Measurements from ENCODE around the gene KLHL3.

- TF ChIP-seq CTCF (conservative IDR thresholded peaks at IDR 0.05; ENCODE audit: low read depth, low read length), result no peak
- TF ChIP-seq EZH2 (IDR thresholded peaks at IDR 0.05; ENCODE audit: low read length, unreplicated experiment), result no peak
Observed at GRCh38 chr5:137647401-137647800, 88.5 kb downstream of the KLHL3 start.

Measured in PC-3 (cell line).